Karpas-422 (cell line): ENCODE results near the gene CRYBA4. TPM values are rescaled to one million over a fixed set of nuclear protein-coding genes. Genes with fewer than 3 reads are reported as not detected.
A peak's percentile ranks its signal among the peaks of the same experiment; 100 is the strongest.

ENCODE experiments used
- DNase-seq: peaks from one replicate; pipeline ENCODE4 v3.0.0-alpha.2; 2015
- H2AFZ ChIP-seq: fragments of 200-600 bp; sonication (generic); 2 replicates; pipeline ENCODE4 v1.6.1; 2014; ENCODE audit warnings: antibody characterized with exemption, low read length, mixed read lengths
- H3K27ac ChIP-seq: fragments of 200-600 bp; sonication (generic); 2 replicates; pipeline ENCODE4 v1.5.1; 2014; ENCODE audit warnings: mild to moderate bottlenecking, low read length, moderate library complexity
- H3K27me3 ChIP-seq: fragments of 200-600 bp; sonication (generic); 2 replicates; pipeline ENCODE4 v1.6.1; 2014; ENCODE audit warnings: low read length, mixed read lengths
- H3K36me3 ChIP-seq: fragments of 200-600 bp; sonication (generic); 2 replicates; pipeline ENCODE4 v1.6.1; 2014; ENCODE audit warnings: low read length, mixed read lengths; ENCODE audit not compliant: insufficient read depth
- H3K4me1 ChIP-seq: fragments of 200-600 bp; sonication (generic); 2 replicates; pipeline ENCODE4 v1.6.1; 2014; ENCODE audit warnings: mild to moderate bottlenecking, low read length, mixed read lengths
- H3K4me2 ChIP-seq: fragments of 200-600 bp; sonication (generic); 2 replicates; pipeline ENCODE4 v1.6.1; 2014; ENCODE audit warnings: low read length, low read depth, mild to moderate bottlenecking; ENCODE audit not compliant: poor library complexity, severe bottlenecking
- H3K4me3 ChIP-seq: fragments of 200-600 bp; sonication (generic); 2 replicates; pipeline ENCODE4 v1.5.1; 2014; ENCODE audit warnings: mild to moderate bottlenecking, antibody characterized with exemption, low read length, mixed read lengths
- H3K79me2 ChIP-seq: fragments of 200-600 bp; sonication (generic); 2 replicates; pipeline ENCODE4 v1.6.1; 2014; ENCODE audit warnings: mild to moderate bottlenecking, low read length, mixed read lengths
- H3K9ac ChIP-seq: fragments of 200-600 bp; sonication (generic); 2 replicates; pipeline ENCODE4 v1.6.0; 2014; ENCODE audit warnings: low read length
- H3K9me2 ChIP-seq: fragments of 200-600 bp; sonication (generic), shearing (Covaris generic); replicated peaks from 2 replicates; pipeline ENCODE4 v1.6.0; 2014; ENCODE audit warnings: mild to moderate bottlenecking, low read length, moderate library complexity; ENCODE audit not compliant: insufficient read depth
- H3K9me3 ChIP-seq: fragments of 300-700, 200-600 bp; sonication (generic); 2 replicates; pipeline ENCODE4 v1.6.1; 2014; ENCODE audit warnings: low read length, mixed read lengths
- H4K20me1 ChIP-seq: fragments of 200-600 bp; sonication (generic); 2 replicates; pipeline ENCODE4 v1.6.1; 2014; ENCODE audit warnings: mild to moderate bottlenecking, antibody characterized with exemption, low read length, low read depth; ENCODE audit not compliant: insufficient read depth
- total RNA-seq: library from RNA; depleted of rRNA; stranded (reverse); fragments of >200 nt; shearing (Covaris generic); gene quantifications from 2 replicates; pipeline ENCODE4 v1.2.3, GENCODE V29; 2014; ENCODE audit warnings: low replicate concordance

The CRYBA4 gene
- total RNA-seq, 1 experiment from 2014 or later: not detected

GRCh38 chr22:26602127-26602526, 19.6 kb upstream of the CRYBA4 start:
- Histone ChIP-seq H2AFZ (no peak overlapping the region), H3K27ac (no peak overlapping the region), H3K4me2 (no peak overlapping the region), H3K9me2 (no peaks in the 10 kb centered on the region), H3K79me2 (no peaks in the 10 kb centered on the region), H3K36me3 (no peaks in the 10 kb centered on the region), H3K27me3 (no peaks in the 10 kb centered on the region), H3K9ac (no peak overlapping the region), H3K4me1 (no peaks in the 10 kb centered on the region), H4K20me1 (no peaks in the 10 kb centered on the region), H3K9me3 (no peaks in the 10 kb centered on the region), H3K4me3 (no peak overlapping the region)
- no peak for DNase-seq

DNA sequence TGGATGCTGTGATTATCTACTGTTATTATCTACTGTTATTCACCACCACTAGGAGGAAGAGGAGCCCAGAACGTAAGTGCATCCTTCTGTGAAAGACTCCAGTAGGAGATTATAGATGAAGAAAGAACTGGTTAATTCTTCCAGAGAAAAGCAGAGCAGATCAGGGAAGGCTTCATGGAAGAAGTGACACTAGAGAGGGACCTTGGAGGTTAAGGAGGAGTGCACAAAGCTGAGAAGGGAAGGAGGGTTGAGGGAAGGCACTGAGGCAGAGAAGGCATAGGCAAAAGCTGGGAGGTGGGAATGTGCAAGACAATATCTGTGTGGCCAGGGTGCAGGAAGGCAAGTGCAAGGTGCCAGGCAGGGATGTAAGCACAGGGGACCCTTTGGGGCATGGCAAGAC, 17.4 kb upstream of the CRYBA4 start:
- Histone ChIP-seq H3K9ac (no peak overlapping the region), H3K36me3 (no peaks in the 10 kb centered on the region)
- DNase-seq: no peak

GRCh38 chr22:26606611-26607010, 15.2 kb upstream of the CRYBA4 start:
- Histone ChIP-seq H3K9ac (no peak overlapping the region), H4K20me1 (no peaks in the 10 kb centered on the region), H3K79me2 (no peaks in the 10 kb centered on the region), H3K4me1 (peaks cover 10% of the 10 kb centered on the region), H3K4me2 (no peak overlapping the region), H3K9me2 (no peaks in the 10 kb centered on the region), H3K27me3 (no peaks in the 10 kb centered on the region), H3K36me3 (no peaks in the 10 kb centered on the region), H3K9me3 (no peaks in the 10 kb centered on the region), H3K4me3 (no peak overlapping the region), H2AFZ (no peak overlapping the region), H3K27ac (no peak overlapping the region)
- DNase-seq: no peak

More for the DNA sequence above, 17.4 kb upstream of the CRYBA4 start:
- Histone ChIP-seq H2AFZ (no peak overlapping the region), H3K27ac (no peak overlapping the region), H3K9me3 (no peaks in the 10 kb centered on the region), H3K9me2 (no peaks in the 10 kb centered on the region), H3K4me2 (no peak overlapping the region), H4K20me1 (no peaks in the 10 kb centered on the region), H3K4me1 (no peaks in the 10 kb centered on the region), H3K27me3 (no peaks in the 10 kb centered on the region), H3K4me3 (no peak overlapping the region), H3K79me2 (no peaks in the 10 kb centered on the region)

DNA sequence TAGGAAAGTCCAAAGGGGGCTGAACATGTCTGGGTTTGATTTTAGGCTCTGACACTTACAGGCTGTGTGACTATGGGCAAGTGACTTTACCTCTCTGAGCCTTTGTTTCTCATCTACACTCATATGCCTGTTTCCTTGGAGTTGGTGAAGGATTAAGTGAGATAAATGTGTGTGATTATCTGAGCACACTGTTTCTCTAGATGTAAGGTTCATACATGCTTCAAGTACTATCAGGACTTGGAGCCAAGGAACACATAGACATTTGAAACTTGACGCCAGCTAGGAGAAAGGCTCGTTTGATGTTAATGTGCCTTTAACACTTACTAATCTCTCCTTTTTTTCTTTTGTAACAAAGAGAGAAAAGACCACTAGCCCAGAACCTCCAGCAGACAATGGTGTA, 13.6 kb upstream of the CRYBA4 start:
- H4K20me1 ChIP-seq: no peaks in the 10 kb centered on the region
- H3K4me2 ChIP-seq: no peak overlapping the region
- no peaks in the 10 kb centered on the region for H3K27me3 ChIP-seq
- no peak for DNase-seq
- H3K79me2 ChIP-seq: no peaks in the 10 kb centered on the region
- no peaks in the 10 kb centered on the region for H3K9me3 ChIP-seq
- no peak overlapping the region for H3K4me3 ChIP-seq
- H3K9me2 ChIP-seq: no peaks in the 10 kb centered on the region
- H3K4me1 ChIP-seq: peaks cover 10% of the 10 kb centered on the region
- no peak overlapping the region for H3K9ac ChIP-seq
- H3K36me3 ChIP-seq: no peaks in the 10 kb centered on the region
- no peak overlapping the region for H3K27ac ChIP-seq
- H2AFZ ChIP-seq: no peak overlapping the region

- H3K4me2 ChIP-seq: no peak overlapping the region
- no peak overlapping the region for H3K4me3 ChIP-seq
- H4K20me1 ChIP-seq: no peaks in the 10 kb centered on the region
- DNase-seq: no peak
- H3K36me3 ChIP-seq: no peaks in the 10 kb centered on the region
- no peak overlapping the region for H3K27ac ChIP-seq
- no peaks in the 10 kb centered on the region for H3K9me3 ChIP-seq
- peaks cover 10% of the 10 kb centered on the region for H3K4me1 ChIP-seq
- H3K27me3 ChIP-seq: no peaks in the 10 kb centered on the region
- no peaks in the 10 kb centered on the region for H3K79me2 ChIP-seq
- no peaks in the 10 kb centered on the region for H3K9me2 ChIP-seq
- no peak overlapping the region for H2AFZ ChIP-seq
- no peak overlapping the region for H3K9ac ChIP-seq
Observed at GRCh38 chr22:26609287-26609686, 12.5 kb upstream of the CRYBA4 start.

DNA sequence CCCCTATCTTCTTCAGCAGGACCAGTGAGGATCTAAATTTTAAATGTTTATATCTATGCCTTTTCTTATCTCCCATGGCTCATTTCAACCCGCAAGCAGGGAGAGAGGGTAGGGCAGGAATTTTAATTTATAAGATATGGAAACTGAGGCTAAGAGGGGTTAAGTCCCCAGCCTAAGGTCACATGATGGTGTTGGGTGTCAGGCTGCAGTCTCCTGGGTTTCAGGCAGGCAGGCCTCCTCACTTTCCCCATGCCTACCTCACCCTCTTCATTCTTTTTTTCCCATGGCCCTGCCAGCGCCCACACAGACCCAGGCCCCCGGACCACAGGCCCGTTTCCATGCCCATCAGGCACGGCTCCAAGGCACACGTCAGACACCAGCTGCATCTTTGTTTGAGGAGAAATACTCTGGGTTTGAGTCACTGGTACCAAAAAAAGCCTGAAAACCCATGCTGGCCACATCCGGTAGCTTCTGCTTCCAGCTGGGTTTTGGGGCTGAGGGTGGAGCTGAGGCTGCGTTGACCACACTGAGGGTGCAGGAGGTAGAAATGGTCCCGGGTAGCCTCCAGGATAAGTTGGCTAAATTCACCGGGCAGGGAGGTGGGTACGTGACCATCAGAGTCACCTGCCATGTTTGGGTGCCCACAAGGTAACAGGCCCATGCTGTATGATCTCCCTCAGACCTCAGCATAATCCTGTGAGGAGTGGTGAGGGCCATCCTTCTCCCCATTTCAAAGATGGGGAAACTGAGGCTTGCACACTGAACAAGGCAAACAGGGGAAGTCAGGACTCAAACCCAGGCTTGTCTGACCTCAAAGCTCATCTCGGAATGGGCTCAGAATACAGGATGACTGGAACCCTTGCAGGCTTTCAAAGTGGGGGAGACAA, 11.4 kb upstream of the CRYBA4 start:
- Histone ChIP-seq H3K4me1 (peaks cover 10% of the 10 kb centered on the region), H4K20me1 (no peaks in the 10 kb centered on the region), H3K4me3 (no peak overlapping the region), H3K4me2 (peak overlapping the region; percentile 6), H3K36me3 (no peaks in the 10 kb centered on the region), H3K79me2 (no peaks in the 10 kb centered on the region), H3K9ac (no peak overlapping the region), H2AFZ (peak overlapping the region; percentile 1; the same call in 1 of the 2 replicates), H3K9me2 (no peaks in the 10 kb centered on the region), H3K9me3 (no peaks in the 10 kb centered on the region), H3K27ac (no peak overlapping the region), H3K27me3 (no peaks in the 10 kb centered on the region)
- DNase-seq: peak; percentile 45

- no peaks in the 10 kb centered on the region for H3K9me3 ChIP-seq
- H3K4me2 ChIP-seq: no peak overlapping the region
- H3K27ac ChIP-seq: no peak overlapping the region
- no peak overlapping the region for H3K9ac ChIP-seq
- H3K4me3 ChIP-seq: no peak overlapping the region
- no peaks in the 10 kb centered on the region for H3K27me3 ChIP-seq
- DNase-seq: no peak
- H4K20me1 ChIP-seq: no peaks in the 10 kb centered on the region
- no peak overlapping the region for H2AFZ ChIP-seq
- H3K9me2 ChIP-seq: no peaks in the 10 kb centered on the region
- peaks cover 10% of the 10 kb centered on the region for H3K4me1 ChIP-seq
- no peaks in the 10 kb centered on the region for H3K36me3 ChIP-seq
- no peaks in the 10 kb centered on the region for H3K79me2 ChIP-seq
Observed at GRCh38 chr22:26610996-26611395, 10.8 kb upstream of the CRYBA4 start.

GRCh38 chr22:26612652-26613051, 9.1 kb upstream of the CRYBA4 start:
- Histone ChIP-seq H3K4me3 (no peak overlapping the region), H3K9ac (no peak overlapping the region), H3K9me2 (no peaks in the 10 kb centered on the region), H2AFZ (no peak overlapping the region), H3K4me2 (no peak overlapping the region), H3K36me3 (no peaks in the 10 kb centered on the region), H3K27ac (no peak overlapping the region), H3K27me3 (no peaks in the 10 kb centered on the region), H3K79me2 (no peaks in the 10 kb centered on the region), H4K20me1 (no peaks in the 10 kb centered on the region), H3K9me3 (no peaks in the 10 kb centered on the region), H3K4me1 (peaks cover 12% of the 10 kb centered on the region)
- no peak for DNase-seq
